H1 (cell line): Measurements from ENCODE around the gene DAPK1. TPM values are rescaled to one million over a fixed set of nuclear protein-coding genes. Genes with fewer than 3 reads are reported as not detected.

Experiments used
- CTCF ChIA-PET: fragments of 300-600 bp; sonication (Branson Sonifier 250); formaldehyde crosslinking; loops from one replicate; lab custom pipeline; 2021; ENCODE audit not compliant: partially characterized antibody; lab: Charles Lee
- POLR2A ChIA-PET: fragments of 300-600 bp; sonication (Branson Sonifier 250); formaldehyde crosslinking; loops from one replicate; lab custom pipeline; 2021; ENCODE audit warnings: inconsistent platforms; ENCODE audit not compliant: partially characterized antibody; lab: Charles Lee
- DNase-seq, 2 experiments: peaks; one replicate each; pipeline versions ENCODE4 v3.0.0 to v3.0.0-alpha.2; 2010 to 2022; ENCODE audit warnings: low spot score in 2 of 2, low read depth in 1 of 2, mixed read lengths in 1 of 2
- FAIRE-seq: peaks from 2 replicates; lab custom pipeline; 2011; peaks lifted over from hg19 to GRCh38; lab: Jason Lieb, UNC
- H2AFZ ChIP-seq: 2 replicates; pipeline ENCODE4 v1.8.1; 2012; ENCODE audit warnings: low read length, inconsistent platforms
- H2AK5ac ChIP-seq: 2 replicates; pipeline ENCODE4 v1.6.1; 2013; ENCODE audit warnings: low read depth, low read length
- H2BK120ac ChIP-seq: replicated peaks from 2 replicates; pipeline ENCODE3; 2013; ENCODE audit warnings: low read depth, low read length, inconsistent platforms
- H2BK12ac ChIP-seq: 2 replicates; pipeline ENCODE4 v1.6.1; 2013; ENCODE audit warnings: low read depth, low read length
- H2BK15ac ChIP-seq: 2 replicates; pipeline ENCODE4 v1.6.1; 2013; ENCODE audit warnings: low read length
- H2BK20ac ChIP-seq: 2 replicates; pipeline ENCODE4 v1.6.1; 2013; ENCODE audit warnings: low read length
- H2BK5ac ChIP-seq: 2 replicates; pipeline ENCODE4 v1.6.1; 2013; ENCODE audit warnings: low read depth, low read length
- H3K14ac ChIP-seq: 2 replicates; pipeline ENCODE4 v1.6.1; 2013; ENCODE audit warnings: inconsistent platforms; ENCODE audit not compliant: insufficient read length
- H3K18ac ChIP-seq: 2 replicates; pipeline ENCODE4 v1.6.1; 2013; ENCODE audit warnings: low read length; ENCODE audit errors: extremely low read depth
- H3K23ac ChIP-seq: 2 replicates; pipeline ENCODE4 v1.6.1; 2013; ENCODE audit warnings: inconsistent platforms; ENCODE audit not compliant: insufficient read length
- H3K23me2 ChIP-seq: 2 replicates; pipeline ENCODE4 v1.6.1; 2013; ENCODE audit warnings: low read depth, low read length
- H3K27ac ChIP-seq: 2 replicates; pipeline ENCODE4 v1.6.1; 2011; ENCODE audit warnings: low read depth, low read length, inconsistent platforms
- H3K27me3 ChIP-seq, 4 experiments: replicated peaks in 1 of 4; 1 replicate in 1 of 4; 2 replicates in 3 of 4; pipeline versions ENCODE4 v1.6.1 to v1.8.1; 2011 to 2013; ENCODE audit warnings: low read length in 3 of 4, mild to moderate bottlenecking in 3 of 4, inconsistent platforms in 2 of 4, mixed read lengths in 2 of 4, moderate library complexity in 1 of 4; ENCODE audit not compliant: control insufficient read depth in 3 of 4, insufficient read depth in 3 of 4; ENCODE audit errors: extremely low read depth in 1 of 4
- H3K36me3 ChIP-seq, 4 experiments: 2 replicates each; pipeline versions ENCODE4 v1.6.1 to v1.8.1; 2011 to 2013; ENCODE audit warnings: mild to moderate bottlenecking in 4 of 4, low read length in 3 of 4, moderate library complexity in 2 of 4, control low read depth in 1 of 4, inconsistent platforms in 1 of 4; ENCODE audit not compliant: insufficient read depth in 4 of 4, control insufficient read depth in 2 of 4
- H3K4ac ChIP-seq: replicated peaks from 2 replicates; pipeline ENCODE3; 2013; ENCODE audit warnings: low read length, low read depth, mixed read lengths, inconsistent platforms; ENCODE audit not compliant: insufficient read length
- H3K4me1 ChIP-seq, 4 experiments: replicated peaks in 1 of 4; 1 replicate in 1 of 4; 2 replicates in 3 of 4; pipeline versions ENCODE4 v1.6.1 to v1.8.1; 2011 to 2013; ENCODE audit warnings: low read length in 3 of 4, inconsistent platforms in 2 of 4, mixed read lengths in 1 of 4; ENCODE audit not compliant: insufficient read depth in 4 of 4, control insufficient read depth in 3 of 4
- H3K4me2 ChIP-seq, 2 experiments: 2 replicates each; pipeline versions ENCODE4 v1.6.1 to v1.8.1; 2011 to 2013; ENCODE audit warnings: low read depth in 2 of 2, low read length in 2 of 2, control low read depth in 1 of 2, inconsistent platforms in 1 of 2, mild to moderate bottlenecking in 1 of 2; ENCODE audit not compliant: insufficient read depth in 1 of 2
- H3K4me3 ChIP-seq, 4 experiments: fragments of 200-600, 300-600 bp in 1 of 4; sonication (generic), shearing (Covaris generic), sonication (Bioruptor Twin) in 1 of 4; 2 replicates each; pipeline versions ENCODE4 v1.5.1 to v1.8.1; 2011 to 2016; ENCODE audit warnings: low read length in 4 of 4, low read depth in 3 of 4, control low read depth in 2 of 4, inconsistent platforms in 2 of 4, mild to moderate bottlenecking in 2 of 4, mixed read lengths in 1 of 4, moderate library complexity in 1 of 4; ENCODE audit not compliant: insufficient read depth in 2 of 4; ENCODE audit errors: extremely low read depth in 1 of 4
- H3K56ac ChIP-seq: replicated peaks from 2 replicates; pipeline ENCODE3; 2013; ENCODE audit warnings: low read depth, mild to moderate bottlenecking, mixed read lengths, low read length, inconsistent platforms; ENCODE audit not compliant: insufficient read length
- H3K79me1 ChIP-seq: 2 replicates; pipeline ENCODE4 v1.6.1; 2013; ENCODE audit warnings: low read depth, low read length, control low read depth
- H3K79me2 ChIP-seq, 2 experiments: 2 replicates each; pipeline versions ENCODE4 v1.6.1 to v1.8.1; 2012 to 2013; ENCODE audit warnings: low read length in 2 of 2, mild to moderate bottlenecking in 2 of 2, inconsistent platforms in 1 of 2; ENCODE audit not compliant: insufficient read depth in 2 of 2, control insufficient read depth in 1 of 2
- H3K9ac ChIP-seq, 4 experiments: replicated peaks in 1 of 4; 1 replicate in 1 of 4; 2 replicates in 3 of 4; pipeline versions ENCODE4 v1.6.1 to v1.8.1; 2011 to 2013; ENCODE audit warnings: low read depth in 3 of 4, low read length in 3 of 4, control low read depth in 2 of 4, mild to moderate bottlenecking in 2 of 4, moderate library complexity in 2 of 4, inconsistent platforms in 1 of 4; ENCODE audit errors: extremely low read depth in 1 of 4
- H3K9me3 ChIP-seq, 2 experiments: 2 replicates each; pipeline versions ENCODE4 v1.6.1 to v1.8.1; 2012 to 2013; ENCODE audit warnings: mild to moderate bottlenecking in 2 of 2, moderate library complexity in 2 of 2, control low read depth in 1 of 2, inconsistent platforms in 1 of 2, low read depth in 1 of 2, low read length in 1 of 2, mixed read lengths in 1 of 2; ENCODE audit not compliant: insufficient read depth in 2 of 2
- H4K20me1 ChIP-seq, 2 experiments: replicated peaks in 1 of 2; 2 replicates each; pipeline versions ENCODE3 to v1.8.1; 2011 to 2013; ENCODE audit warnings: inconsistent platforms in 2 of 2, low read length in 2 of 2, mild to moderate bottlenecking in 1 of 2; ENCODE audit not compliant: insufficient read depth in 2 of 2, control insufficient read depth in 1 of 2
- H4K5ac ChIP-seq: 2 replicates; pipeline ENCODE4 v1.6.1; 2013; ENCODE audit warnings: low read length, low read depth, mixed read lengths, inconsistent platforms; ENCODE audit not compliant: insufficient read length
- H4K8ac ChIP-seq: 2 replicates; pipeline ENCODE4 v1.8.0; 2013; ENCODE audit warnings: mild to moderate bottlenecking, moderate library complexity, low read length, inconsistent platforms; ENCODE audit not compliant: insufficient read depth; ENCODE audit errors: extremely low read depth
- H4K91ac ChIP-seq: replicated peaks from 2 replicates; pipeline ENCODE3; 2013; ENCODE audit warnings: low read length, mixed read lengths, inconsistent platforms; ENCODE audit not compliant: insufficient read length
- BCL11A ChIP-seq, 2 experiments: IDR thresholded peaks; one replicate each; pipeline ENCODE4 v1.6.1; 2011; ENCODE audit warnings: low read depth in 2 of 2, low read length in 2 of 2, mild to moderate bottlenecking in 2 of 2
- CHD1 ChIP-seq: IDR thresholded peaks from 2 replicates; pipeline ENCODE4 v1.6.1; 2012; ENCODE audit warnings: low read depth, low read length, improper control_type of control experiment
- EP300 ChIP-seq, 2 experiments: IDR thresholded peaks; 1 replicate in 1 of 2; 2 replicates in 1 of 2; pipeline ENCODE4 v1.6.1; 2011 to 2012; ENCODE audit warnings: low read depth in 2 of 2, low read length in 2 of 2, mild to moderate bottlenecking in 2 of 2, borderline replicate concordance in 1 of 2, inconsistent platforms in 1 of 2, moderate library complexity in 1 of 2
- GABPA ChIP-seq: IDR thresholded peaks from 2 replicates; pipeline ENCODE4 v1.6.1; 2011; ENCODE audit warnings: mild to moderate bottlenecking, low read length, moderate library complexity, borderline replicate concordance; ENCODE audit not compliant: insufficient read depth
- GTF2F1 ChIP-seq: IDR thresholded peaks from 2 replicates; pipeline ENCODE4 v1.6.1; 2012; ENCODE audit warnings: low read depth, low read length, improper control_type of control experiment, borderline replicate concordance
- KDM5A ChIP-seq: fragments of 200-600 bp; IDR thresholded peaks from 2 replicates; pipeline ENCODE4 v1.7.1; 2012; ENCODE audit warnings: mild to moderate bottlenecking, low read length, inconsistent platforms, mixed read lengths
- PHF8 ChIP-seq: fragments of 200-600 bp; sonication (generic); conservative IDR thresholded peaks from 2 replicates; pipeline ENCODE4 v1.7.1; 2012; ENCODE audit warnings: low read depth, mild to moderate bottlenecking, inconsistent platforms, low read length, moderate library complexity
- SIN3A ChIP-seq, 2 experiments: IDR thresholded peaks in 1 of 2; conservative IDR thresholded peaks in 1 of 2; 2 replicates each; pipeline ENCODE4 v1.6.1; 2011 to 2012; ENCODE audit warnings: low read length in 2 of 2, improper control_type of control experiment in 1 of 2, low read depth in 1 of 2, mild to moderate bottlenecking in 1 of 2
- SUZ12 ChIP-seq: fragments of 200-600 bp; sonication (generic); IDR thresholded peaks from 2 replicates; pipeline ENCODE4 v1.6.1; 2012; ENCODE audit warnings: mild to moderate bottlenecking, inconsistent platforms, low read length, moderate library complexity, mixed read lengths
- TBP ChIP-seq: IDR thresholded peaks from 2 replicates; pipeline ENCODE4 v1.6.1; 2011; ENCODE audit warnings: low read depth, low read length, improper control_type of control experiment
- WGBS, 2 experiments: shearing (Covaris generic) in 1 of 2; methylation state at CpG; one replicate each; pipeline versions ENCODE4 v1.1.6 to v1.1.7; 2013 to 2015; ENCODE audit warnings: low lambda C conversion rate in 2 of 2, mixed read lengths in 2 of 2, inconsistent platforms in 1 of 2, low coverage in 1 of 2, missing lambda C conversion rate in 1 of 2; ENCODE audit not compliant: insufficient replicate concordance in 2 of 2, insufficient coverage in 1 of 2, insufficient read length in 1 of 2; ENCODE audit errors: extremely low coverage in 1 of 2, missing lambda C conversion rate in 1 of 2; 5-methylcytosine and 5-hydroxymethylcytosine counted together
- polyA plus RNA-seq, 7 experiments: library from polyadenylated mRNA; depleted of rRNA in 3 of 7; stranded (reverse) in 5 of 7; unstranded in 2 of 7; fragments of >200 nt in 5 of 7; fragments of 200-250 nt in 2 of 7; gene quantifications; 1 replicate in 5 of 7; 2 replicates in 1 of 7; 4 replicates in 1 of 7; pipeline versions ENCODE4 v1.2.1 to v1.2.3, GENCODE V29; 2011 to 2013; ENCODE audit warnings: missing spikeins in 2 of 7, mixed read lengths in 2 of 7
- total RNA-seq: library from RNA; stranded (reverse); fragmentation: NEBNext Ultra II Directional; extraction: Animal tissue kit (Norgen Biotek cat#: 25700); gene quantifications from 2 replicates; pipeline ENCODE4 v1.2.1, GENCODE V29; 2021
- TF ChIP-seq, protein P1 (sequence below): IDR thresholded peaks from 2 replicates; pipeline ENCODE4 v1.6.1; 2011; ENCODE audit warnings: low read length, improper control_type of control experiment

DAPK1 gene
- total and polyA plus RNA-seq, 2 of the 8 experiments (the other 6 are each of a cell fraction or from before 2014, with no cell fraction given) = 62.4 to 131 TPM

DNA sequence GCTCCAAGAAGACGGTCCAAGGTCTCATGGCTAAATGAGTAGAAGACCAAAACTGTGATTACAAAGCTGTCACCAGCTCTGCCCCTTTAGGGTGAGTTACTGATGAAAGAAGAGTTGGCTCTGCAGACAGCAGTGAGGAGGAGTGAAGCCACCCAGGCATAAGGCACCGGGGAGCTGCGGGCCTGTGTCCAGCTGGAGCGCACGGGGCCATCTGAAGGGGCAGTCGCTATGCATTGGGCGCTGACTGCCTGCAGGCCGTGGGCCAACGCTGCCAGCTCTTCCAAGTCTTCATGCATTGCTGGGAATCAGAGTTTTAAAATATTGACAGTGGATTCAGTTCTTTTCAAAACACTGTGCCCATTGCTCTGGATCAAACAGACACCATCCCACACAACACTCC lies 70.3 kb downstream of the DAPK1 start:
- no peak overlapping the region for H3K23ac ChIP-seq
- no peak overlapping the region for H2BK120ac ChIP-seq
- H4K5ac ChIP-seq = no peak overlapping the region
- no peak overlapping the region for H3K27ac ChIP-seq
- no peak overlapping the region for H2BK5ac ChIP-seq
- H3K79me1 ChIP-seq = peaks cover 19% of the 10 kb centered on the region; the same call in 1 of the 2 replicates
- H3K56ac ChIP-seq = no peak overlapping the region
- H2AK5ac ChIP-seq = no peak overlapping the region
- H3K79me2 ChIP-seq = peaks cover 0 to 85% of the 10 kb centered on the region in 2 experiments; a peak in 2 of 4 replicates
- FAIRE-seq (no peak), DNase-seq (no peak)
- no peak overlapping the region; the same call in 1 of the 2 replicates for H4K8ac ChIP-seq
- H3K4me3 ChIP-seq = no peak overlapping the region
- H3K4ac ChIP-seq = no peak overlapping the region
- peak overlapping the region in 1 of 2 experiments; percentile 28; a peak in 2 of 4 replicates for H3K4me2 ChIP-seq
- no peak overlapping the region for H2BK20ac ChIP-seq
- peaks cover 4 to 26% (median 17%) of the 10 kb centered on the region in 4 experiments for H3K4me1 ChIP-seq
- H3K14ac ChIP-seq = no peak overlapping the region
- H2BK12ac ChIP-seq = no peak overlapping the region
- H3K23me2 ChIP-seq = no peaks in the 10 kb centered on the region; the same call in 1 of the 2 replicates
- H4K91ac ChIP-seq = no peak overlapping the region
- WGBS, 2 experiments = 92% methylated on average over 9 of the region's 9 CpGs; no CpG with 5 or more reads in 1 of the 2 experiments
- no peak overlapping the region for H2AFZ ChIP-seq
- ChIA-PET POLR2A (interaction anchor here (1.1 to 1.8 kb wide), 5 partner anchors 9 to 41 kb away, joined by 3 to 9 read pairs (median 4); no protein-coding TSS in a partner anchor), CTCF (interaction anchor here (0.6 to 3.7 kb wide), 6 partner anchors 10 to 229 kb away, joined by 3 to 22 read pairs (median 5); no protein-coding TSS in a partner anchor)
- peaks cover 0 to 4% (median 0%) of the 10 kb centered on the region in 4 experiments; a peak in 1 of 8 replicates for H3K36me3 ChIP-seq
- H3K9ac ChIP-seq = no peak overlapping the region
- peak overlapping the region; percentile 13; the same call in 1 of the 2 replicates for H3K18ac ChIP-seq
- H2BK15ac ChIP-seq = no peak overlapping the region
- H4K20me1 ChIP-seq = peaks cover 4 to 21% of the 10 kb centered on the region in 2 experiments
- H3K9me3 ChIP-seq = no peaks in the 10 kb centered on the region
- H3K27me3 ChIP-seq = no peaks in the 10 kb centered on the region
- TF ChIP-seq GABPA (no peak), SUZ12 (no peak), CHD1 (no peak), GTF2F1 (no peak), EP300 (IDR thresholded peaks at IDR 0.05; ENCODE audit: borderline replicate concordance in 1 of 2, low read depth in 2 of 2, low read length in 2 of 2) (no peak), KDM5A (no peak), SIN3A (conservative IDR thresholded peaks at IDR 0.05 in 1 of 2, IDR thresholded peaks at IDR 0.05 in 1 of 2; ENCODE audit: low read depth in 1 of 2, low read length in 2 of 2) (no peak), BCL11A (IDR thresholded peaks at IDR 0.05; ENCODE audit: low read depth in 2 of 2, low read length in 2 of 2) (no peak), PHF8 (no peak), TBP (no peak)
- TF ChIP-seq, protein P1, sequence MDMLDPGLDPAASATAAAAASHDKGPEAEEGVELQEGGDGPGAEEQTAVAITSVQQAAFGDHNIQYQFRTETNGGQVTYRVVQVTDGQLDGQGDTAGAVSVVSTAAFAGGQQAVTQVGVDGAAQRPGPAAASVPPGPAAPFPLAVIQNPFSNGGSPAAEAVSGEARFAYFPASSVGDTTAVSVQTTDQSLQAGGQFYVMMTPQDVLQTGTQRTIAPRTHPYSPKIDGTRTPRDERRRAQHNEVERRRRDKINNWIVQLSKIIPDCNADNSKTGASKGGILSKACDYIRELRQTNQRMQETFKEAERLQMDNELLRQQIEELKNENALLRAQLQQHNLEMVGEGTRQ = no peak
